Liver (tissue), 9 donors: ENCODE measurements around the gene DTL. TPM values are rescaled to one million over a fixed set of nuclear protein-coding genes. Genes with fewer than 3 reads are reported as not detected.

Experiments
- DNase-seq: peaks from one replicate; pipeline ENCODE4 v3.0.0-alpha.2; 2017; ENCODE audit warnings: low spot score
- H3K27ac ChIP-seq, 2 donors: one replicate each; pipeline ENCODE4 v1.7.0; 2013; ENCODE audit warnings: inconsistent platforms in 2 of 2, low read length in 2 of 2, control low read depth in 1 of 2, low read depth in 1 of 2, mild to moderate bottlenecking in 1 of 2
- H3K27me3 ChIP-seq, 4 donors: one replicate each; pipeline versions ENCODE4 v1.6.1 to v1.7.0; 2013; ENCODE audit warnings: low read length in 3 of 4, inconsistent platforms in 1 of 4, mild to moderate bottlenecking in 1 of 4, moderate library complexity in 1 of 4; ENCODE audit not compliant: control insufficient read depth in 4 of 4, insufficient read depth in 4 of 4
- H3K36me3 ChIP-seq, 4 donors: one replicate each; pipeline versions ENCODE4 v1.6.1 to v1.7.0; 2013; ENCODE audit warnings: low read length in 3 of 4, mild to moderate bottlenecking in 3 of 4, low read depth in 1 of 4, moderate library complexity in 1 of 4; ENCODE audit not compliant: control insufficient read depth in 4 of 4, insufficient read depth in 3 of 4
- H3K4me1 ChIP-seq, 4 donors: one replicate each; pipeline versions ENCODE4 v1.6.1 to v1.7.0; 2013; ENCODE audit warnings: low read length in 3 of 4, mild to moderate bottlenecking in 3 of 4, moderate library complexity in 1 of 4; ENCODE audit not compliant: control insufficient read depth in 4 of 4, insufficient read depth in 4 of 4
- H3K4me3 ChIP-seq, 3 donors: one replicate each; pipeline versions ENCODE4 v1.6.1 to v1.7.0; 2013; ENCODE audit warnings: low read length in 3 of 3, control low read depth in 1 of 3, low read depth in 1 of 3, mild to moderate bottlenecking in 1 of 3
- H3K9ac ChIP-seq, 2 donors: one replicate each; pipeline ENCODE4 v1.7.0; 2013; ENCODE audit warnings: low read length in 2 of 2, mild to moderate bottlenecking in 2 of 2, moderate library complexity in 2 of 2, control low read depth in 1 of 2, low read depth in 1 of 2
- H3K9me3 ChIP-seq, 4 donors: one replicate each; pipeline versions ENCODE4 v1.6.1 to v1.7.0; 2013; ENCODE audit warnings: low read length in 3 of 4; ENCODE audit not compliant: control insufficient read depth in 4 of 4
- EGR1 ChIP-seq, 2 donors: IDR thresholded peaks; 2 replicates each; pipeline ENCODE4 v1.6.1; 2016 to 2018; ENCODE audit warnings: antibody characterized with exemption in 2 of 2, low read depth in 2 of 2
- FOXA1 ChIP-seq: IDR thresholded peaks from 2 replicates; pipeline ENCODE4 v1.6.1; 2016; ENCODE audit warnings: antibody characterized with exemption
- FOXA2 ChIP-seq: IDR thresholded peaks from 2 replicates; pipeline ENCODE4 v1.6.1; 2016; ENCODE audit warnings: antibody characterized with exemption
- GABPA ChIP-seq, 2 donors: IDR thresholded peaks in 1 of 2; conservative IDR thresholded peaks in 1 of 2; 2 replicates each; pipeline ENCODE4 v1.6.1; 2016; ENCODE audit warnings: antibody characterized with exemption in 2 of 2, mild to moderate bottlenecking in 1 of 2, moderate library complexity in 1 of 2
- HNF4A ChIP-seq, 2 donors: conservative IDR thresholded peaks; 2 replicates each; pipeline ENCODE4 v1.6.1; 2016; ENCODE audit warnings: antibody characterized with exemption in 2 of 2, mild to moderate bottlenecking in 2 of 2
- HNF4G ChIP-seq: IDR thresholded peaks from 2 replicates; pipeline ENCODE4 v1.6.1; 2016; ENCODE audit warnings: antibody characterized with exemption
- JUND ChIP-seq, 2 donors: IDR thresholded peaks; 2 replicates each; pipeline ENCODE4 v1.6.1; 2016; ENCODE audit warnings: antibody characterized with exemption in 2 of 2
- NR2F2 ChIP-seq: IDR thresholded peaks from 2 replicates; pipeline ENCODE4 v1.6.1; 2016; ENCODE audit warnings: antibody characterized with exemption
- RAD21 ChIP-seq, 2 donors: IDR thresholded peaks; 2 replicates each; pipeline ENCODE4 v1.6.1; 2016; ENCODE audit warnings: antibody characterized with exemption in 2 of 2, mild to moderate bottlenecking in 2 of 2
- RXRA ChIP-seq, 2 donors: IDR thresholded peaks; 2 replicates each; pipeline ENCODE4 v1.6.1; 2017 to 2018; ENCODE audit warnings: antibody characterized with exemption in 2 of 2, mild to moderate bottlenecking in 1 of 2
- SP1 ChIP-seq: IDR thresholded peaks from 2 replicates; pipeline ENCODE4 v1.6.1; 2018; ENCODE audit warnings: antibody characterized with exemption, mild to moderate bottlenecking
- TAF1 ChIP-seq: conservative IDR thresholded peaks from 2 replicates; pipeline ENCODE4 v1.6.1; 2016; ENCODE audit warnings: antibody characterized with exemption, mild to moderate bottlenecking
- YY1 ChIP-seq: IDR thresholded peaks from 2 replicates; pipeline ENCODE4 v1.6.1; 2016; ENCODE audit warnings: antibody characterized with exemption, mild to moderate bottlenecking
- WGBS: extraction: QIAGEN DNeasy Blood & Tissue Kit; methylation state at CpG from one replicate; pipeline ENCODE4 v1.1.7; 2013; 5-methylcytosine and 5-hydroxymethylcytosine counted together
- polyA plus RNA-seq, 2 donors: library from polyadenylated mRNA; stranded (reverse) in 1 of 2; unstranded in 1 of 2; fragments of 200-250 nt in 1 of 2; fragments of >200 nt in 1 of 2; fragmentation: Nextera tagmentation in 1 of 2; extraction: Ambion mirVana in 1 of 2; gene quantifications; one replicate each; pipeline versions ENCODE4 v1.2.1 to v1.2.3, GENCODE V29; 2013 to 2015
- total RNA-seq, 2 donors: library from RNA; depleted of rRNA; stranded (reverse); fragments of >200 nt; gene quantifications; one replicate each; pipeline ENCODE4 v1.2.3, GENCODE V29; 2014
- TF ChIP-seq, protein P1 (sequence below): IDR thresholded peaks from 2 replicates; pipeline ENCODE4 v1.6.1; 2016; ENCODE audit warnings: antibody characterized with exemption
- TF ChIP-seq, protein P2 (sequence below): IDR thresholded peaks from 2 replicates; pipeline ENCODE4 v1.6.1; 2016; ENCODE audit warnings: antibody characterized with exemption, mild to moderate bottlenecking
- TF ChIP-seq, protein P3 (sequence below): IDR thresholded peaks from 2 replicates; pipeline ENCODE4 v1.6.1; 2016; ENCODE audit warnings: antibody characterized with exemption
- TF ChIP-seq, protein P4 (sequence below): IDR thresholded peaks from 2 replicates; pipeline ENCODE4 v1.6.1; 2016; ENCODE audit warnings: antibody characterized with exemption
- TF ChIP-seq, protein P5 (sequence below): fragments of 150-350 bp; IDR thresholded peaks from 2 replicates; pipeline ENCODE4 v1.5.1; 2017; ENCODE audit warnings: improper control_type of control experiment, low read depth, low read length; ENCODE audit not compliant: missing input control
- donor health status: healthy.
- donor health status: healthy.
- donor health status: healthy.
- donor health status: healthy.
- donor health status: healthy.

DTL gene
- total and polyA plus RNA-seq, 4 donors: 0.17 to 17.9 (median 0.73) TPM

DNA sequence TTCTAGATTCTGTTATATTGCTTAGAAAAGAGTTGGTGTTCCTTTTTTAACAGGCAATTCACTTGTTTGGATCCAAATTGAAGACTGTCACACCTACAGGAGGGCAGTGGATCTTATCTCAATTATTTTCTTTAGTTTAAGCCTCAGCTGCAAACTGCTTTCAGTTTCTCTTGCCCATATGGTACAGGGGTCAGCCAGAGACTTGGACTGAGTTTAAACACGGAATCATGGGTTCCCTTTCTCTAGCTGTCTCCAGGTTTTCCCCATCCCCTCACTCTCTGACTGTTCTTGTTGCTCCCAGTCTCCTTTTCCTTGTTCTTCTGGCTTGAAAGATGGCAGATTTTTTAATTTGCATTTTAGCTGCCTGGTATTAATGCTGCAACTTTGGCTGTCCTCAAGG lies 18.4 kb downstream of the DTL start:
- H3K4me3 ChIP-seq: no peak overlapping the region
- peaks cover 0 to 5% (median 0%) of the 10 kb centered on the region in 4 donors for H3K9me3 ChIP-seq
- no peaks in the 10 kb centered on the region for H3K27me3 ChIP-seq
- H3K27ac ChIP-seq: no peak overlapping the region
- H3K36me3 ChIP-seq: no peaks in the 10 kb centered on the region
- H3K4me1 ChIP-seq: no peaks in the 10 kb centered on the region
- no peak for TF ChIP-seq NR2F2
- TF ChIP-seq JUND (IDR thresholded peaks at IDR 0.05): no peak
- TF ChIP-seq EGR1 (IDR thresholded peaks at IDR 0.05; ENCODE audit: low read depth in 2 of 2): no peak
- no peak for TF ChIP-seq FOXA2
- TF ChIP-seq, protein P1, sequence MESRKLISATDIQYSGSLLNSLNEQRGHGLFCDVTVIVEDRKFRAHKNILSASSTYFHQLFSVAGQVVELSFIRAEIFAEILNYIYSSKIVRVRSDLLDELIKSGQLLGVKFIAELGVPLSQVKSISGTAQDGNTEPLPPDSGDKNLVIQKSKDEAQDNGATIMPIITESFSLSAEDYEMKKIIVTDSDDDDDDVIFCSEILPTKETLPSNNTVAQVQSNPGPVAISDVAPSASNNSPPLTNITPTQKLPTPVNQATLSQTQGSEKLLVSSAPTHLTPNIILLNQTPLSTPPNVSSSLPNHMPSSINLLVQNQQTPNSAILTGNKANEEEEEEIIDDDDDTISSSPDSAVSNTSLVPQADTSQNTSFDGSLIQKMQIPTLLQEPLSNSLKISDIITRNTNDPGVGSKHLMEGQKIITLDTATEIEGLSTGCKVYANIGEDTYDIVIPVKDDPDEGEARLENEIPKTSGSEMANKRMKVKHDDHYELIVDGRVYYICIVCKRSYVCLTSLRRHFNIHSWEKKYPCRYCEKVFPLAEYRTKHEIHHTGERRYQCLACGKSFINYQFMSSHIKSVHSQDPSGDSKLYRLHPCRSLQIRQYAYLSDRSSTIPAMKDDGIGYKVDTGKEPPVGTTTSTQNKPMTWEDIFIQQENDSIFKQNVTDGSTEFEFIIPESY: no peak
- no peak for TF ChIP-seq TAF1
- TF ChIP-seq, protein P2, sequence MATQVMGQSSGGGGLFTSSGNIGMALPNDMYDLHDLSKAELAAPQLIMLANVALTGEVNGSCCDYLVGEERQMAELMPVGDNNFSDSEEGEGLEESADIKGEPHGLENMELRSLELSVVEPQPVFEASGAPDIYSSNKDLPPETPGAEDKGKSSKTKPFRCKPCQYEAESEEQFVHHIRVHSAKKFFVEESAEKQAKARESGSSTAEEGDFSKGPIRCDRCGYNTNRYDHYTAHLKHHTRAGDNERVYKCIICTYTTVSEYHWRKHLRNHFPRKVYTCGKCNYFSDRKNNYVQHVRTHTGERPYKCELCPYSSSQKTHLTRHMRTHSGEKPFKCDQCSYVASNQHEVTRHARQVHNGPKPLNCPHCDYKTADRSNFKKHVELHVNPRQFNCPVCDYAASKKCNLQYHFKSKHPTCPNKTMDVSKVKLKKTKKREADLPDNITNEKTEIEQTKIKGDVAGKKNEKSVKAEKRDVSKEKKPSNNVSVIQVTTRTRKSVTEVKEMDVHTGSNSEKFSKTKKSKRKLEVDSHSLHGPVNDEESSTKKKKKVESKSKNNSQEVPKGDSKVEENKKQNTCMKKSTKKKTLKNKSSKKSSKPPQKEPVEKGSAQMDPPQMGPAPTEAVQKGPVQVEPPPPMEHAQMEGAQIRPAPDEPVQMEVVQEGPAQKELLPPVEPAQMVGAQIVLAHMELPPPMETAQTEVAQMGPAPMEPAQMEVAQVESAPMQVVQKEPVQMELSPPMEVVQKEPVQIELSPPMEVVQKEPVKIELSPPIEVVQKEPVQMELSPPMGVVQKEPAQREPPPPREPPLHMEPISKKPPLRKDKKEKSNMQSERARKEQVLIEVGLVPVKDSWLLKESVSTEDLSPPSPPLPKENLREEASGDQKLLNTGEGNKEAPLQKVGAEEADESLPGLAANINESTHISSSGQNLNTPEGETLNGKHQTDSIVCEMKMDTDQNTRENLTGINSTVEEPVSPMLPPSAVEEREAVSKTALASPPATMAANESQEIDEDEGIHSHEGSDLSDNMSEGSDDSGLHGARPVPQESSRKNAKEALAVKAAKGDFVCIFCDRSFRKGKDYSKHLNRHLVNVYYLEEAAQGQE: no peak
- TF ChIP-seq GABPA (IDR thresholded peaks at IDR 0.05 in 1 of 2, conservative IDR thresholded peaks at IDR 0.05 in 1 of 2): no peak
- TF ChIP-seq HNF4G: no peak
- no peak for TF ChIP-seq RXRA (IDR thresholded peaks at IDR 0.05)
- no peak for TF ChIP-seq RAD21 (IDR thresholded peaks at IDR 0.05)
- TF ChIP-seq, protein P3, sequence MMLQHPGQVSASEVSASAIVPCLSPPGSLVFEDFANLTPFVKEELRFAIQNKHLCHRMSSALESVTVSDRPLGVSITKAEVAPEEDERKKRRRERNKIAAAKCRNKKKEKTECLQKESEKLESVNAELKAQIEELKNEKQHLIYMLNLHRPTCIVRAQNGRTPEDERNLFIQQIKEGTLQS: no peak
- TF ChIP-seq, protein P4, sequence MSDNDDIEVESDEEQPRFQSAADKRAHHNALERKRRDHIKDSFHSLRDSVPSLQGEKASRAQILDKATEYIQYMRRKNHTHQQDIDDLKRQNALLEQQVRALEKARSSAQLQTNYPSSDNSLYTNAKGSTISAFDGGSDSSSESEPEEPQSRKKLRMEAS: no peak
- TF ChIP-seq SP1: no peak
- TF ChIP-seq YY1: no peak
- TF ChIP-seq FOXA1: no peak
- TF ChIP-seq HNF4A (conservative IDR thresholded peaks at IDR 0.05): no peak
- TF ChIP-seq, protein P5, sequence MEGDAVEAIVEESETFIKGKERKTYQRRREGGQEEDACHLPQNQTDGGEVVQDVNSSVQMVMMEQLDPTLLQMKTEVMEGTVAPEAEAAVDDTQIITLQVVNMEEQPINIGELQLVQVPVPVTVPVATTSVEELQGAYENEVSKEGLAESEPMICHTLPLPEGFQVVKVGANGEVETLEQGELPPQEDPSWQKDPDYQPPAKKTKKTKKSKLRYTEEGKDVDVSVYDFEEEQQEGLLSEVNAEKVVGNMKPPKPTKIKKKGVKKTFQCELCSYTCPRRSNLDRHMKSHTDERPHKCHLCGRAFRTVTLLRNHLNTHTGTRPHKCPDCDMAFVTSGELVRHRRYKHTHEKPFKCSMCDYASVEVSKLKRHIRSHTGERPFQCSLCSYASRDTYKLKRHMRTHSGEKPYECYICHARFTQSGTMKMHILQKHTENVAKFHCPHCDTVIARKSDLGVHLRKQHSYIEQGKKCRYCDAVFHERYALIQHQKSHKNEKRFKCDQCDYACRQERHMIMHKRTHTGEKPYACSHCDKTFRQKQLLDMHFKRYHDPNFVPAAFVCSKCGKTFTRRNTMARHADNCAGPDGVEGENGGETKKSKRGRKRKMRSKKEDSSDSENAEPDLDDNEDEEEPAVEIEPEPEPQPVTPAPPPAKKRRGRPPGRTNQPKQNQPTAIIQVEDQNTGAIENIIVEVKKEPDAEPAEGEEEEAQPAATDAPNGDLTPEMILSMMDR: no peak
- WGBS: 46% methylated on average over 1 of the region's 1 CpG
- no peak for DNase-seq
- no peak overlapping the region for H3K9ac ChIP-seq
